Spleen (tissue), 11 donors: Measurements from ENCODE around the gene AGFG1. TPM values are rescaled to one million over a fixed set of nuclear protein-coding genes. Genes with fewer than 3 reads are reported as not detected.

Experiments used
- DNase-seq: peaks from one replicate; pipeline ENCODE4 v3.0.0-alpha.2; 2020
- H3K27ac ChIP-seq, 8 donors: fragments of 200-600 bp; sonication (generic) in 7 of 8; 1 replicate in 4 of 8; 2 replicates in 4 of 8; pipeline versions ENCODE4 v1.5.0 to v1.8.0; 2016 to 2021; ENCODE audit warnings: inconsistent platforms in 4 of 8, mild to moderate bottlenecking in 4 of 8, moderate library complexity in 1 of 8
- H3K27me3 ChIP-seq, 7 donors: fragments of 200-600 bp; sonication (generic) in 6 of 7; replicated peaks in 1 of 7; 1 replicate in 4 of 7; 2 replicates in 3 of 7; pipeline versions ENCODE4 v1.5.0 to v1.8.0; 2016 to 2021; ENCODE audit warnings: inconsistent platforms in 3 of 7, mild to moderate bottlenecking in 1 of 7
- H3K36me3 ChIP-seq, 6 donors: fragments of 200-600 bp; sonication (generic) in 5 of 6; 1 replicate in 4 of 6; 2 replicates in 2 of 6; pipeline versions ENCODE4 v1.5.0 to v1.8.0; 2016 to 2021; ENCODE audit warnings: inconsistent platforms in 2 of 6
- H3K4me1 ChIP-seq, 6 donors: fragments of 200-600 bp; sonication (generic) in 5 of 6; 1 replicate in 3 of 6; 2 replicates in 3 of 6; pipeline versions ENCODE4 v1.5.0 to v1.8.0; 2016 to 2021; ENCODE audit warnings: inconsistent platforms in 3 of 6
- H3K4me3 ChIP-seq, 8 donors: fragments of 200-600 bp; sonication (generic) in 7 of 8; 1 replicate in 4 of 8; 2 replicates in 4 of 8; pipeline versions ENCODE4 v1.5.0 to v1.8.0; 2016 to 2021; ENCODE audit warnings: inconsistent platforms in 4 of 8, mild to moderate bottlenecking in 4 of 8, moderate library complexity in 2 of 8
- H3K9me3 ChIP-seq, 8 donors: fragments of 200-600 bp; sonication (generic) in 7 of 8; 1 replicate in 4 of 8; 2 replicates in 4 of 8; pipeline versions ENCODE4 v1.5.0 to v1.8.0; 2016 to 2021; ENCODE audit warnings: inconsistent platforms in 4 of 8
- CTCF ChIP-seq, 11 experiments: fragments of 200-600 bp in 7 of 11; fragments of 450-650 bp in 4 of 11; sonication (generic) in 4 of 11; IDR thresholded peaks in 8 of 11; conservative IDR thresholded peaks in 3 of 11; 1 replicate in 7 of 11; 2 replicates in 4 of 11; pipeline versions ENCODE4 v1.4.0 to v1.8.0; 2016 to 2021; ENCODE audit warnings: antibody characterized with exemption in 11 of 11, inconsistent platforms in 4 of 11, mild to moderate bottlenecking in 1 of 11
- POLR2A ChIP-seq, 3 donors: fragments of 450-650 bp; IDR thresholded peaks; one replicate each; pipeline ENCODE4 v1.5.1; 2017; ENCODE audit warnings: antibody characterized with exemption in 3 of 3, mild to moderate bottlenecking in 1 of 3
- POLR2AphosphoS5 ChIP-seq, 3 donors: sonication (generic); formaldehyde crosslinking; IDR thresholded peaks; one replicate each; pipeline ENCODE4 v1.5.1; 2017; ENCODE audit warnings: antibody characterized with exemption in 3 of 3
- WGBS, 5 donors: extraction: QIAGEN DNeasy Blood & Tissue Kit in 3 of 5; methylation state at CpG; one replicate each; pipeline versions ENCODE4 v1.1.5 to v1.1.7; 2013 to 2018; 5-methylcytosine and 5-hydroxymethylcytosine counted together
- intact Hi-C: fragments of 100-400 bp; cut with DNase I; formaldehyde crosslinking; loops from one replicate; pipeline ENCODE4 v1.15.0; 2023; ENCODE audit warnings: low total_unique reads
- polyA plus RNA-seq, 3 donors: library from polyadenylated mRNA; stranded (reverse); fragments of 200-250 nt; gene quantifications; one replicate each; pipeline ENCODE4 v1.2.1, GENCODE V29; 2013
- total RNA-seq, 7 donors: library from RNA; depleted of rRNA in 3 of 7; stranded (reverse); fragments of >200 nt in 3 of 7; fragmentation: NEBNext Ultra II Directional in 4 of 7; extraction: Animal tissue kit (Norgen Biotek cat#: 25700) in 4 of 7; gene quantifications; one replicate each; pipeline versions ENCODE4 v1.1.0 to v1.2.1, GENCODE V29; 2016 to 2021
- donor health status: healthy with polysubstance abuse.
- donor health status: DM: no; HTN: no; CAD: no; lungs with moderate emphysema.
- donor health status: DM: no; HTN: no; CAD: no.
- donor health status: Bipolar disorder and iron deficiency.
- donor health status: healthy.
- donor health status: DM: no; HTN: no; CAD: no.
- donor health status: DM: yes; HTN: yes; CAD: no.

AGFG1 gene
- total and polyA plus RNA-seq, 10 donors = 23.6 to 111 (median 79.1) TPM

DNA sequence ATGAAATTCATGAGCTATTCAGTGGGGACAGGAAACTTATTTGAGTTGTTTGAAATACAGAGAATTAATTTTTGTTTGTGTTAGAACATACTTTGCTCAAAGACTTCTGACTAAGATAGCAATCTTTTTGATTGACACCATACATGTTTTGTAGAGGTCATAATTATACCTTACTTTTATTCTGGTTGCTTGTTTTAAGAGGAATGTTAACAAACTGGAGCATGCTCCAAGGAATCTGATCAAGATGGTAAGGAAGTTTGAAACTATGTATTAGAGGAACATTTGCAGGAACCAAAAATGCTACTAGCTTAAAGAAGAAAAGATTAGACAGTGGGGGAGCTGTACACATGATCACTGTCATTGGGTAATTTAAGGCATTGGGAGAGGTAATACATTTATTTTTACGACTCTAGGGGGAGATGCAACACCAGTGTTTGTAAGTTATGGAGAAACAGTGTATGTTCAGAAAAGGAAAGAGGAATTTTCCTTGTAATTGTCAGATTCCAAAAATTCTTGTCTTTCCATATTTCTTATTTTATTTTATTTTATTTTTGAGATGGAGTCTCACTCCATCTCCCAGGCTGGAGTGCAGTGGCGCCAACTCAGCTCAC lies 8.0 kb downstream of the AGFG1 start:
- WGBS, 5 donors = 49 to 63% (median 56%) methylated on average over 2 of the region's 2 CpGs
- Histone ChIP-seq H3K36me3 (no peaks in the 10 kb centered on the region), H3K9me3 (peaks cover 0 to 1% (median 0%) of the 10 kb centered on the region in 8 donors), H3K4me3 (no peak overlapping the region), H3K27ac (no peak overlapping the region), H3K4me1 (peaks cover 33 to 100% (median 70%) of the 10 kb centered on the region in 6 donors), H3K27me3 (no peaks in the 10 kb centered on the region)
- DNase-seq = no peak
- intact Hi-C loops = loop anchor here (10.0 kb wide), 1 partner anchor 285 kb away; no protein-coding TSS in a partner anchor
- TF ChIP-seq POLR2A (IDR thresholded peaks at IDR 0.05) (no peak), CTCF (IDR thresholded peaks at IDR 0.05 in 8 of 11, conservative IDR thresholded peaks at IDR 0.05 in 3 of 11) (peak in 4 of 11 experiments; percentile 14 to 27 (median 20))

- WGBS, 5 donors = 52 to 71% (median 57%) methylated on average over 2 of the region's 2 CpGs
- Histone ChIP-seq H3K27me3 (no peaks in the 10 kb centered on the region), H3K4me1 (peaks cover 30 to 97% (median 65%) of the 10 kb centered on the region in 6 donors), H3K4me3 (no peak overlapping the region), H3K36me3 (no peaks in the 10 kb centered on the region), H3K27ac (no peak overlapping the region), H3K9me3 (peaks cover 0 to 7% (median 4%) of the 10 kb centered on the region in 8 donors)
- TF ChIP-seq POLR2A (IDR thresholded peaks at IDR 0.05) (no peak), CTCF (IDR thresholded peaks at IDR 0.05 in 8 of 11, conservative IDR thresholded peaks at IDR 0.05 in 3 of 11) (no peak)
- no peak for DNase-seq
- intact Hi-C loops = no loop called here
These were observed 8.6 kb downstream of the AGFG1 start for GRCh38 chr2:227480528-227480927.

- WGBS, 5 donors = 17 to 49% (median 41%) methylated on average over 1 of the region's 1 CpG
- peaks cover 0 to 12% (median 8%) of the 10 kb centered on the region in 8 donors for H3K9me3 ChIP-seq
- no peak for TF ChIP-seq CTCF (IDR thresholded peaks at IDR 0.05 in 8 of 11, conservative IDR thresholded peaks at IDR 0.05 in 3 of 11)
- TF ChIP-seq POLR2A (IDR thresholded peaks at IDR 0.05) = no peak
- TF ChIP-seq POLR2AphosphoS5 (IDR thresholded peaks at IDR 0.05) = no peak
- H3K27ac ChIP-seq = peak overlapping the region in 3 of 8 donors; percentile 19 to 45 (median 24)
- no peak for DNase-seq
- H3K4me1 ChIP-seq = peaks cover 37 to 97% (median 66%) of the 10 kb centered on the region in 6 donors
- no peaks in the 10 kb centered on the region for H3K36me3 ChIP-seq
- H3K4me3 ChIP-seq = no peak overlapping the region
- intact Hi-C loops = no loop called here
- H3K27me3 ChIP-seq = no peaks in the 10 kb centered on the region
These were observed 10.8 kb downstream of the AGFG1 start for GRCh38 chr2:227482638-227483340.

GRCh38 chr2:227485429-227485828 lies 13.5 kb downstream of the AGFG1 start:
- Histone ChIP-seq H3K4me1 (peaks cover 22 to 97% (median 61%) of the 10 kb centered on the region in 6 donors), H3K27me3 (no peaks in the 10 kb centered on the region), H3K27ac (no peak overlapping the region), H3K9me3 (peaks cover 0 to 12% (median 8%) of the 10 kb centered on the region in 8 donors), H3K36me3 (no peaks in the 10 kb centered on the region), H3K4me3 (no peak overlapping the region)
- TF ChIP-seq POLR2AphosphoS5 (IDR thresholded peaks at IDR 0.05) = no peak
- no peak for TF ChIP-seq POLR2A (IDR thresholded peaks at IDR 0.05)
- TF ChIP-seq CTCF (IDR thresholded peaks at IDR 0.05 in 8 of 11, conservative IDR thresholded peaks at IDR 0.05 in 3 of 11) = no peak
- no peak for DNase-seq
- WGBS, 5 donors = 92 to 100% (median 96%) methylated on average over 1 of the region's 1 CpG
- intact Hi-C loops = no loop called here
